ENCODE results near the gene DDTL.
"Not testable (repeated sequence)": the region's sequence is repeated elsewhere in the genome, so short reads cannot be mapped to it uniquely, and the experiment has no call there.

DNA sequence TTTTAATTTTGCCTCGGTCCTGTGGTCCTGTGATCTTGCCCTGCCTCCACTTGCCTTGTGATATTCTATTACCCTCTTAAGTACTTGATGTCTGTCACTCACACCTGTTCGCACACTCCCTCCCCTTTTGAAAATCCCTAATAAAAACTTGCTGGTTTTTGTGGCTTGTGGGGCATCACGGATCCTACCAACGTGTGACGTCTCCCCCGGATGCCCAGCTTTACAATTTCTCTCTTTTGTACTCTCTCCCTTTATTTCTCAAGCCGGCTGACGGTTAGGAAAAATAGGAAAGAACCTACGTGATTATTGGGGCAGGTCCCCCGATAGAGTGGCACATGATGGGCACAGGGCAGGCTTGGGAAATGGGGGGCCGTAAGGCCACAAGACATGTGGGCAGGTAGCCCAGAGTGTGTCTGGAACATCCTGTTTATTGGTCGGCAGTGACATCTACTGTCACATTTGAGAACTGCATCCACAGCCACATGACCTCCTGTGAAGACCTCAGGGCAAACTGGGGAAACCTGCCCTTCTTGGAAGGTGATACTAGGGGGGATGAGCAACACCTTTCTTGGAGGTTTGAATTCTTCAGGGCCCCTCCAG, 10.3 kb upstream of the DDTL start:
- TF ChIP-seq EZH2 (IDR thresholded peaks at IDR 0.05; ENCODE audit: borderline replicate concordance, low read depth, low read length, poor library complexity, severe bottlenecking) = not testable (repeated sequence)
- TF ChIP-seq, protein P1, sequence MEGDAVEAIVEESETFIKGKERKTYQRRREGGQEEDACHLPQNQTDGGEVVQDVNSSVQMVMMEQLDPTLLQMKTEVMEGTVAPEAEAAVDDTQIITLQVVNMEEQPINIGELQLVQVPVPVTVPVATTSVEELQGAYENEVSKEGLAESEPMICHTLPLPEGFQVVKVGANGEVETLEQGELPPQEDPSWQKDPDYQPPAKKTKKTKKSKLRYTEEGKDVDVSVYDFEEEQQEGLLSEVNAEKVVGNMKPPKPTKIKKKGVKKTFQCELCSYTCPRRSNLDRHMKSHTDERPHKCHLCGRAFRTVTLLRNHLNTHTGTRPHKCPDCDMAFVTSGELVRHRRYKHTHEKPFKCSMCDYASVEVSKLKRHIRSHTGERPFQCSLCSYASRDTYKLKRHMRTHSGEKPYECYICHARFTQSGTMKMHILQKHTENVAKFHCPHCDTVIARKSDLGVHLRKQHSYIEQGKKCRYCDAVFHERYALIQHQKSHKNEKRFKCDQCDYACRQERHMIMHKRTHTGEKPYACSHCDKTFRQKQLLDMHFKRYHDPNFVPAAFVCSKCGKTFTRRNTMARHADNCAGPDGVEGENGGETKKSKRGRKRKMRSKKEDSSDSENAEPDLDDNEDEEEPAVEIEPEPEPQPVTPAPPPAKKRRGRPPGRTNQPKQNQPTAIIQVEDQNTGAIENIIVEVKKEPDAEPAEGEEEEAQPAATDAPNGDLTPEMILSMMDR (conservative IDR thresholded peaks at IDR 0.05; ENCODE audit: low read depth, low read length) = peak; percentile 72

Measured in A673 (cell line).